Activated T-cell treated with anti-CD3 and anti-CD28 coated beads for 24 hours (primary cell): ENCODE data around the gene FBXL7.

Source experiments
- DNase-seq: peaks from one replicate; pipeline ENCODE4 v3.0.0-alpha.2; 2020; ENCODE audit warnings: low read depth

The FBXL7 gene

GRCh38 chr5:15948190-15948589, 448.2 kb downstream of the FBXL7 start:
- no peak for DNase-seq

- DNase-seq = no peak
Measured at GRCh38 chr5:15951126-15951525, 451.1 kb downstream of the FBXL7 start.

- no peak for DNase-seq
Measured at GRCh38 chr5:15951550-15951949, 451.6 kb downstream of the FBXL7 start.

- DNase-seq = no peak
Measured at GRCh38 chr5:15956622-15957021, 456.6 kb downstream of the FBXL7 start.

GRCh38 chr5:15957124-15957523, 457.1 kb downstream of the FBXL7 start:
- no peak for DNase-seq

GRCh38 chr5:15959370-15960164, 459.6 kb downstream of the FBXL7 start:
- no peak for DNase-seq

GRCh38 chr5:15966066-15966640, 466.2 kb downstream of the FBXL7 start:
- no peak for DNase-seq

- DNase-seq = no peak
Measured at GRCh38 chr5:15966651-15967050, 466.7 kb downstream of the FBXL7 start.

- DNase-seq = no peak
Measured at GRCh38 chr5:15968993-15969392, 469.0 kb downstream of the FBXL7 start.

- DNase-seq = no peak
Measured at GRCh38 chr5:15977851-15978250, 477.9 kb downstream of the FBXL7 start.

- no peak for DNase-seq
Measured at GRCh38 chr5:15980835-15981234, 480.9 kb downstream of the FBXL7 start.

- DNase-seq = no peak
Measured at GRCh38 chr5:15983392-15983791, 483.4 kb downstream of the FBXL7 start.
